ENCODE results near the gene RNF180.

DNA sequence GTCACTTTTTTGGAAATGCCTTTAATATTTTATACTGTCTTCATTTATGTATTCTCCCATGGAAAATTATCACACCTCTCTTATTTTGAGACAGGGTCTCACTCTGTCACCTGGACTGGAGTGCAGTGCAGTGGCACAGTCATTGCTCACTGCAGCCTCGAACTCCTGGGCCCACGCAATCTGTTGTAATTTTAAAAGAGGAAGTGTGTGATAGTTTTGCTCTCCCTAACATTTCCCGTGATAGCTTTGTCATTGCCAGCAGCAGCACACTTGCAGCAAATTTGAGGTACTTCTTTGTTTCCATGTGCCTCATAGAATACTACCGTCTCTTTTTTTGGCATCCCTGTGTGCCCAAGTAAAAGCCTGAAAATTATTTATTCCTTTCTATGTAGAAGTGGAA is 103.5 kb downstream of the RNF180 start:
- no peak for TF ChIP-seq POLR2AphosphoS5 (IDR thresholded peaks at IDR 0.05; ENCODE audit: low read depth, low read length)
- no peak for TF ChIP-seq TAF1 (IDR thresholded peaks at IDR 0.05; ENCODE audit: borderline replicate concordance, low read depth, low read length)
- no peak for TF ChIP-seq POLR2A (IDR thresholded peaks at IDR 0.05; ENCODE audit: low read depth, low read length)
